ENCODE measurements around the gene CLEC2L. TPM values are rescaled to one million over a fixed set of nuclear protein-coding genes. Genes with fewer than 3 reads are reported as not detected.

CLEC2L gene
- total and polyA plus RNA-seq, 2 of the 13 experiments (the other 11 are each of a cell fraction or from before 2014, with no cell fraction given), result 0.20 to 0.25 TPM

- TF ChIP-seq ZNF83 (CRISPR knock-in tag; IDR thresholded peaks at IDR 0.05; ENCODE audit: borderline replicate concordance) (no peak), NCOA5 (CRISPR knock-in tag; IDR thresholded peaks at IDR 0.05) (no peak), KMT2A (CRISPR knock-in tag; IDR thresholded peaks at IDR 0.05) (no peak), ZNF326 (CRISPR knock-in tag; IDR thresholded peaks at IDR 0.05; ENCODE audit: borderline replicate concordance) (no peak), PPARG (CRISPR knock-in tag; conservative IDR thresholded peaks at IDR 0.05) (no peak), ZNF850 (CRISPR knock-in tag; conservative IDR thresholded peaks at IDR 0.05) (no peak)
Measured at GRCh38 chr7:139509535-139509934, 13.9 kb upstream of the CLEC2L start (continued).

- intact Hi-C loops (cut with micrococcal nuclease; ENCODE audit: unreplicated experiment), result no loop called here
Measured at GRCh38 chr7:139511315-139511714, 12.2 kb upstream of the CLEC2L start.

More at GRCh38 chr7:139511315-139511714, 12.2 kb upstream of the CLEC2L start:
- Histone ChIP-seq H3K79me2 (ENCODE audit: insufficient read depth, low read length) (no peaks in the 10 kb centered on the region), H3K27me3 (ENCODE audit: control insufficient read depth in 1 of 2, insufficient read depth in 2 of 2, low read length in 2 of 2) (peaks cover 1 to 23% of the 10 kb centered on the region in 2 experiments; a peak in 3 of 5 replicates), H4K20me1 (ENCODE audit: insufficient read depth, low read length) (no peaks in the 10 kb centered on the region), H3K36me3 (replicated peaks in 1 of 2; ENCODE audit: control insufficient read depth in 1 of 2, insufficient read depth in 2 of 2, low read length in 2 of 2) (no peaks in the 10 kb centered on the region), H3K4me3 (replicated peaks in 1 of 3; ENCODE audit: insufficient read depth in 1 of 3, low read depth in 2 of 3, low read length in 3 of 3) (no peak overlapping the region), H3K4me1 (ENCODE audit: insufficient read depth, low read length) (no peaks in the 10 kb centered on the region), H3K9ac (ENCODE audit: insufficient read depth, low read depth, low read length) (no peak overlapping the region), H3K4me2 (ENCODE audit: low read depth, low read length) (no peak overlapping the region), H3K9me3 (ENCODE audit: low read length) (no peaks in the 10 kb centered on the region), H2AFZ (ENCODE audit: low read length) (no peak overlapping the region), H3K27ac (ENCODE audit: extremely low read length, insufficient read depth, low read length) (no peak overlapping the region)
- no TSS peak for BruUV-seq (replicated peaks)
- ChIA-PET CTCF (ENCODE audit: low intra/inter-chr PET ratio, low total read pairs) (no interaction called here), POLR2A (no interaction called here)
- WGBS (ENCODE audit: low lambda C conversion rate), result 3% methylated on average over 5 of the region's 5 CpGs
- no peak for TF ChIP-seq ZGPAT (CRISPR knock-in tag; IDR thresholded peaks at IDR 0.05)
- TF ChIP-seq HNF4G (IDR thresholded peaks at IDR 0.05; ENCODE audit: borderline replicate concordance, low read depth, low read length), result no peak
- no peak for TF ChIP-seq HNF4G (CRISPR knock-in tag; IDR thresholded peaks at IDR 0.05; ENCODE audit: borderline replicate concordance, low read depth)
- no peak for TF ChIP-seq STAG1 (CRISPR knock-in tag; IDR thresholded peaks at IDR 0.05)
- TF ChIP-seq TRIM24 (CRISPR knock-in tag; IDR thresholded peaks at IDR 0.05), result no peak
- TF ChIP-seq CHD2 (IDR thresholded peaks at IDR 0.05; ENCODE audit: low read depth, low read length), result no peak
- TF ChIP-seq ARID2 (CRISPR knock-in tag; IDR thresholded peaks at IDR 0.05; ENCODE audit: borderline replicate concordance), result no peak
- TF ChIP-seq DPF2 (CRISPR knock-in tag; IDR thresholded peaks at IDR 0.05; ENCODE audit: borderline replicate concordance, low read depth), result no peak
- TF ChIP-seq ZNF619 (CRISPR knock-in tag; IDR thresholded peaks at IDR 0.05), result no peak
- TF ChIP-seq POGK (CRISPR knock-in tag; conservative IDR thresholded peaks at IDR 0.05), result no peak
- no peak for TF ChIP-seq ZNF33A (CRISPR knock-in tag; IDR thresholded peaks at IDR 0.05; ENCODE audit: borderline replicate concordance)
- no peak for TF ChIP-seq ZSCAN20 (CRISPR knock-in tag; IDR thresholded peaks at IDR 0.05; ENCODE audit: borderline replicate concordance)
- no peak for TF ChIP-seq HMGA1 (CRISPR knock-in tag; conservative IDR thresholded peaks at IDR 0.05)
- TF ChIP-seq PAF1 (CRISPR knock-in tag; IDR thresholded peaks at IDR 0.05), result no peak
- no peak for TF ChIP-seq ATM (IDR thresholded peaks at IDR 0.05; ENCODE audit: borderline replicate concordance)
- no peak for TF ChIP-seq ZFY (CRISPR knock-in tag; IDR thresholded peaks at IDR 0.05)
- no peak for TF ChIP-seq HDAC6 (IDR thresholded peaks at IDR 0.05; ENCODE audit: low read depth, low read length)
- TF ChIP-seq ATRX (CRISPR knock-in tag; IDR thresholded peaks at IDR 0.05; ENCODE audit: borderline replicate concordance), result no peak
- no peak for TF ChIP-seq KLF11 (CRISPR knock-in tag; IDR thresholded peaks at IDR 0.05)
- TF ChIP-seq DMAP1 (CRISPR knock-in tag; IDR thresholded peaks at IDR 0.05), result no peak
- in situ Hi-C loops (cut with HindIII; ENCODE audit: extremely low pct_ligation_motif_present, low pct_unique_long_range_greater_than_20kb), result no loop called here
- DNase-seq (ENCODE audit: low spot score) (no peak), ATAC-seq (no peak), FAIRE-seq (no peak)

Measured in HepG2 (cell line).